HCT116 (cell line): Measurements from ENCODE around the gene ENKD1. TPM values are rescaled to one million over a fixed set of nuclear protein-coding genes. Genes with fewer than 3 reads are reported as not detected.

Experiments
- ATAC-seq: fragments of 200-7000 bp; cut with Tn5 transposase; 2 replicates; pipeline ENCODE4 v1.9.1; 2020; ENCODE audit warnings: mild to moderate bottlenecking, moderate library complexity
- BruUV-seq: library from RNA; stranded (reverse); fragments of 400-500 nt; replicated peaks from 2 replicates; lab custom pipeline; 2021; lab: Mats Ljungman, UMichigan
- CTCF ChIA-PET: fragments of 300-600 bp; sonication (Branson Sonifier 250); formaldehyde crosslinking; loops from one replicate; lab custom pipeline; 2021; ENCODE audit warnings: antibody characterized with exemption; lab: Charles Lee
- POLR2A ChIA-PET: fragments of 300-600, 350-600 bp; sonication (Branson Sonifier 250); formaldehyde crosslinking; loops from one replicate; lab custom pipeline; 2021; ENCODE audit warnings: antibody characterized with exemption; lab: Charles Lee
- RAD21 ChIA-PET, 2 experiments: fragments of 300-600 bp; sonication (Branson Sonifier 250); formaldehyde crosslinking; loops; one replicate each; lab custom pipeline; 2023; ENCODE audit warnings: low total read pairs in 2 of 2; ENCODE audit not compliant: uncharacterized antibody in 2 of 2, unreplicated experiment in 2 of 2, low non-redundant PET in 1 of 2; lab: Charles Lee
- DNase-seq: peaks from one replicate; pipeline ENCODE4 v3.0.0-alpha.2; 2010; ENCODE audit warnings: low read depth, low spot score
- H2AFZ ChIP-seq: fragments of 200-600 bp; shearing (Covaris generic), sonication (generic); 2 replicates; pipeline ENCODE4 v1.6.1; 2017; ENCODE audit warnings: low read depth, mixed run types, mixed read lengths, antibody characterized with exemption, low read length; ENCODE audit not compliant: poor library complexity, severe bottlenecking
- H3K27ac ChIP-seq: 2 replicates; pipeline ENCODE4 v1.5.1; 2012; ENCODE audit warnings: low read depth, low read length
- H3K27me3 ChIP-seq: fragments of 200-600 bp; sonication (generic); 2 replicates; pipeline ENCODE4 v1.6.1; 2016; ENCODE audit warnings: mixed run types, low read length, mixed read lengths; ENCODE audit not compliant: insufficient read depth
- H3K36me3 ChIP-seq, 2 experiments: fragments of 200-500 bp in 1 of 2; fragments of 200-600 bp in 1 of 2; sonication (Bioruptor generic) in 1 of 2; sonication (generic) in 1 of 2; 2 replicates each; pipeline versions ENCODE4 v1.5.1 to v1.6.1; 2014 to 2016; ENCODE audit warnings: low read length in 2 of 2, inconsistent platforms in 1 of 2, mixed read lengths in 1 of 2, mixed run types in 1 of 2; ENCODE audit not compliant: insufficient read depth in 2 of 2, control insufficient read depth in 1 of 2
- H3K4me1 ChIP-seq, 2 experiments: fragments of 200-600 bp in 1 of 2; sonication (generic) in 1 of 2; 2 replicates each; pipeline versions ENCODE4 v1.5.1 to v1.6.1; 2012 to 2017; ENCODE audit warnings: low read length in 2 of 2, inconsistent platforms in 1 of 2, mild to moderate bottlenecking in 1 of 2, mixed read lengths in 1 of 2, mixed run types in 1 of 2, moderate library complexity in 1 of 2; ENCODE audit not compliant: insufficient read depth in 2 of 2, control insufficient read depth in 1 of 2
- H3K4me2 ChIP-seq: fragments of 200-600 bp; sonication (generic); 2 replicates; pipeline ENCODE4 v1.6.1; 2017; ENCODE audit warnings: mixed run types, low read length, mixed read lengths
- H3K4me3 ChIP-seq, 2 experiments: fragments of 200-600 bp in 1 of 2; sonication (generic) in 1 of 2; replicated peaks in 1 of 2; 2 replicates each; pipeline ENCODE4 v1.5.1; 2011 to 2016; ENCODE audit warnings: low read length in 2 of 2, control low read depth in 1 of 2, low read depth in 1 of 2, mild to moderate bottlenecking in 1 of 2, mixed read lengths in 1 of 2, mixed run types in 1 of 2
- H3K79me2 ChIP-seq: fragments of 200-600 bp; sonication (generic); 2 replicates; pipeline ENCODE4 v1.6.1; 2017; ENCODE audit warnings: mild to moderate bottlenecking, mixed run types, low read length, moderate library complexity, mixed read lengths; ENCODE audit not compliant: insufficient read depth
- H3K9ac ChIP-seq: fragments of 200-600 bp; sonication (generic); 2 replicates; pipeline ENCODE4 v1.6.1; 2016; ENCODE audit warnings: low read length, mixed read lengths
- H3K9me2 ChIP-seq: fragments of 200-600 bp; sonication (generic), shearing (Covaris generic); 2 replicates; pipeline ENCODE4 v1.6.1; 2017; ENCODE audit warnings: mixed run types, mild to moderate bottlenecking, moderate library complexity; ENCODE audit not compliant: insufficient read depth
- H3K9me3 ChIP-seq, 2 experiments: fragments of 200-500 bp in 1 of 2; fragments of 200-600 bp in 1 of 2; sonication (Bioruptor generic) in 1 of 2; sonication (generic) in 1 of 2; 2 replicates each; pipeline ENCODE4 v1.6.1; 2014 to 2017; ENCODE audit warnings: low read length in 2 of 2, mixed read lengths in 2 of 2, inconsistent platforms in 1 of 2, low read depth in 1 of 2, mild to moderate bottlenecking in 1 of 2, mixed run types in 1 of 2, moderate library complexity in 1 of 2; ENCODE audit not compliant: control insufficient read depth in 1 of 2, insufficient read depth in 1 of 2
- H4K20me1 ChIP-seq: fragments of 200-600 bp; sonication (generic), shearing (Covaris generic); 2 replicates; pipeline ENCODE4 v1.6.1; 2017; ENCODE audit warnings: mixed run types, mild to moderate bottlenecking, moderate library complexity; ENCODE audit not compliant: insufficient read depth
- CBX3 ChIP-seq: IDR thresholded peaks from 2 replicates; pipeline ENCODE4 v1.6.1; 2012; ENCODE audit warnings: low read depth
- CEBPB ChIP-seq: IDR thresholded peaks from 2 replicates; pipeline ENCODE4 v1.6.1; 2012; ENCODE audit warnings: low read depth
- EGR1 ChIP-seq: IDR thresholded peaks from 2 replicates; pipeline ENCODE4 v1.6.1; 2012; ENCODE audit warnings: low read depth
- EZH2phosphoT487 ChIP-seq: fragments of 200-600 bp; IDR thresholded peaks from 2 replicates; pipeline ENCODE4 v1.6.1; 2018; ENCODE audit warnings: antibody characterized with exemption, borderline replicate concordance
- POLR2AphosphoS5 ChIP-seq: IDR thresholded peaks from 2 replicates; pipeline ENCODE4 v1.6.1; 2011; ENCODE audit warnings: mild to moderate bottlenecking, low read depth, low read length, moderate library complexity
- RAD21 ChIP-seq: IDR thresholded peaks from 2 replicates; pipeline ENCODE4 v1.6.1; 2012; ENCODE audit warnings: low read depth, mild to moderate bottlenecking
- SIN3A ChIP-seq: IDR thresholded peaks from 2 replicates; pipeline ENCODE4 v1.6.1; 2012; ENCODE audit warnings: low read depth
- SP1 ChIP-seq: IDR thresholded peaks from 2 replicates; pipeline ENCODE4 v1.6.1; 2012; ENCODE audit warnings: low read depth
- SRF ChIP-seq: IDR thresholded peaks from 2 replicates; pipeline ENCODE4 v1.6.1; 2012; ENCODE audit warnings: low read depth
- TCF7L2 ChIP-seq: IDR thresholded peaks from 2 replicates; pipeline ENCODE4 v1.7.0; 2011; ENCODE audit warnings: borderline replicate concordance, inconsistent platforms; ENCODE audit not compliant: insufficient read depth, insufficient read length; ENCODE audit errors: extremely low read depth
- ZFX ChIP-seq: fragments of 450-650 bp; IDR thresholded peaks from 2 replicates; pipeline ENCODE4 v1.6.1; 2017
- ZNF274 ChIP-seq: fragments of 200-500 bp; sonication (Bioruptor generic); IDR thresholded peaks from 2 replicates; pipeline ENCODE4 v1.6.1; 2014; ENCODE audit warnings: mild to moderate bottlenecking, low read depth, low read length, inconsistent platforms
- intact Hi-C: fragments of 100-400 bp; cut with micrococcal nuclease; formaldehyde crosslinking; loops from 2 replicates; pipeline ENCODE4 v1.10.0; 2022
- total RNA-seq: library from RNA; stranded (reverse); gene quantifications from one replicate; pipeline ENCODE4 v1.2.1, GENCODE V29; 2021; ENCODE audit not compliant: unreplicated experiment
- TF ChIP-seq, protein P1 (sequence below): IDR thresholded peaks from 2 replicates; pipeline ENCODE4 v1.6.1; 2012; ENCODE audit warnings: low read depth
- TF ChIP-seq, protein P2 (sequence below): IDR thresholded peaks from 2 replicates; pipeline ENCODE4 v1.6.1; 2012

ENKD1 gene
- total RNA-seq, 1 experiment from 2014 or later: 16.8 TPM

DNA sequence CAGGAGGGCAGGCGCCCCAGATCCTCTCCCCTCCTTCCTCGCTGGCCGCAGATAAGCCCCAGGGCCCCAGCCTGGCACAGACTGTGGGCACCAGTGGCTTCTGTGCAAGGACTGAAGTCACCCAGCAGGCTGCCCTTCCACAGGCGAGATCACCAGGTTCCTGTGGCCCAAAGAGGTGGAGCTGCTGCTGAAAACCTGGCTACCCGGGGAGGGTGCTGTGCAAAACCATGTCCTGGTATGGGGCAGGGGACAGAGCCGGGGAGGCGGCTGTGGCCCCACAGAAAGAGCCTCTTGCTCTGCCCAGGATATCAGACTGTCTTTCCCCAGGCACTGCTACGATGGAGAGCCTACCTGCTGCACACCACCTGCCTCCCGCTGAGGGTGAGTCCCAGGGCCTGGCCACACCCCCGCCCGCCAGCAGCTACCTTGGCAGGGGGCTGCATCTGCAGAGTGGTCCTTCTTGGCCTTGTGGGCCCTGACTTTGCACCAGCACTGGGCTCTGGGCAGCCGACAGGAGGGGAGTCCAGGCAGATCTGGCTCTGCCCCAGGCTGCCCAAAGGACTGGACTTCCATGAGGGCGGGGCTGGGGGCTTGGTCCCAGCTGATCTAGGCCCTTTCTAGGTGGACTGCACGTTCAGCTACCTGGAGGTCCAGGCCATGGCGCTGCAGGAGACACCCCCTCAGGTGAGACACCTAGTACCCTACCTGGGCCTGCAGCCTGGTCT, 21.0 kb downstream of the ENKD1 start:
- Histone ChIP-seq H3K36me3 (no peaks in the 10 kb centered on the region), H3K4me1 (peaks cover 0 to 8% of the 10 kb centered on the region in 2 experiments; a peak in 1 of 4 replicates), H4K20me1 (no peaks in the 10 kb centered on the region), H3K79me2 (no peaks in the 10 kb centered on the region), H3K4me2 (no peak overlapping the region), H3K9me2 (no peaks in the 10 kb centered on the region), H2AFZ (no peak overlapping the region), H3K4me3 (no peak overlapping the region), H3K9ac (no peak overlapping the region), H3K9me3 (no peaks in the 10 kb centered on the region), H3K27ac (no peak overlapping the region), H3K27me3 (no peaks in the 10 kb centered on the region)
- intact Hi-C loops: no loop called here
- TF ChIP-seq ZNF274 (no peak), ZFX (no peak), EZH2phosphoT487 (no peak), CEBPB (no peak), SIN3A (no peak), RAD21 (no peak), TCF7L2 (no peak), EGR1 (no peak), POLR2AphosphoS5 (no peak), SRF (no peak), CBX3 (no peak), SP1 (no peak)
- TF ChIP-seq, protein P1, sequence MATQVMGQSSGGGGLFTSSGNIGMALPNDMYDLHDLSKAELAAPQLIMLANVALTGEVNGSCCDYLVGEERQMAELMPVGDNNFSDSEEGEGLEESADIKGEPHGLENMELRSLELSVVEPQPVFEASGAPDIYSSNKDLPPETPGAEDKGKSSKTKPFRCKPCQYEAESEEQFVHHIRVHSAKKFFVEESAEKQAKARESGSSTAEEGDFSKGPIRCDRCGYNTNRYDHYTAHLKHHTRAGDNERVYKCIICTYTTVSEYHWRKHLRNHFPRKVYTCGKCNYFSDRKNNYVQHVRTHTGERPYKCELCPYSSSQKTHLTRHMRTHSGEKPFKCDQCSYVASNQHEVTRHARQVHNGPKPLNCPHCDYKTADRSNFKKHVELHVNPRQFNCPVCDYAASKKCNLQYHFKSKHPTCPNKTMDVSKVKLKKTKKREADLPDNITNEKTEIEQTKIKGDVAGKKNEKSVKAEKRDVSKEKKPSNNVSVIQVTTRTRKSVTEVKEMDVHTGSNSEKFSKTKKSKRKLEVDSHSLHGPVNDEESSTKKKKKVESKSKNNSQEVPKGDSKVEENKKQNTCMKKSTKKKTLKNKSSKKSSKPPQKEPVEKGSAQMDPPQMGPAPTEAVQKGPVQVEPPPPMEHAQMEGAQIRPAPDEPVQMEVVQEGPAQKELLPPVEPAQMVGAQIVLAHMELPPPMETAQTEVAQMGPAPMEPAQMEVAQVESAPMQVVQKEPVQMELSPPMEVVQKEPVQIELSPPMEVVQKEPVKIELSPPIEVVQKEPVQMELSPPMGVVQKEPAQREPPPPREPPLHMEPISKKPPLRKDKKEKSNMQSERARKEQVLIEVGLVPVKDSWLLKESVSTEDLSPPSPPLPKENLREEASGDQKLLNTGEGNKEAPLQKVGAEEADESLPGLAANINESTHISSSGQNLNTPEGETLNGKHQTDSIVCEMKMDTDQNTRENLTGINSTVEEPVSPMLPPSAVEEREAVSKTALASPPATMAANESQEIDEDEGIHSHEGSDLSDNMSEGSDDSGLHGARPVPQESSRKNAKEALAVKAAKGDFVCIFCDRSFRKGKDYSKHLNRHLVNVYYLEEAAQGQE: no peak
- TF ChIP-seq, protein P2, sequence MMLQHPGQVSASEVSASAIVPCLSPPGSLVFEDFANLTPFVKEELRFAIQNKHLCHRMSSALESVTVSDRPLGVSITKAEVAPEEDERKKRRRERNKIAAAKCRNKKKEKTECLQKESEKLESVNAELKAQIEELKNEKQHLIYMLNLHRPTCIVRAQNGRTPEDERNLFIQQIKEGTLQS: no peak
- RAD21 ChIA-PET: no interaction called here
- POLR2A ChIA-PET: no interaction called here
- CTCF ChIA-PET: interaction anchor here (0.9 to 2.7 kb wide), 2 partner anchors 99 to 124 kb away, joined by 3 to 22 read pairs; no protein-coding TSS in a partner anchor
- BruUV-seq: no TSS peak
- ATAC-seq: no peak
- no peak for DNase-seq
